Measurements from ENCODE around the gene LAIR2. TPM values are rescaled to one million over a fixed set of nuclear protein-coding genes. Genes with fewer than 3 reads are reported as not detected.
"Not testable (repeated sequence)": the region's sequence is repeated elsewhere in the genome, so short reads cannot be mapped to it uniquely, and the experiment has no call there.

Gene LAIR2
- total RNA-seq, 2 donors from 2014 or later = not detected

GRCh38 chr19:54493967-54494585 lies 8.6 kb upstream of the LAIR2 start:
- no peak overlapping the region for H3K4me3 ChIP-seq
- H3K4me1 ChIP-seq = no peaks in the 10 kb centered on the region
- H3K36me3 ChIP-seq = no peaks in the 10 kb centered on the region
- no peak for DNase-seq (ENCODE audit: low spot score)
- H3K27ac ChIP-seq = no peak overlapping the region
- TF ChIP-seq CTCF (IDR thresholded peaks at IDR 0.05) = no peak
- no peaks in the 10 kb centered on the region for H3K27me3 ChIP-seq
- H3K9me3 ChIP-seq = no peaks in the 10 kb centered on the region

GRCh38 chr19:54495284-54495683 lies 7.3 kb upstream of the LAIR2 start:
- not testable (repeated sequence) for H3K27ac ChIP-seq; H3K36me3 ChIP-seq; H3K27me3 ChIP-seq; H3K9me3 ChIP-seq; H3K4me3 ChIP-seq; DNase-seq (ENCODE audit: low spot score); H3K4me1 ChIP-seq

GRCh38 chr19:54497747-54498450 lies 4.7 kb upstream of the LAIR2 start:
- not testable (repeated sequence) for H3K4me3 ChIP-seq; H3K36me3 ChIP-seq; DNase-seq (ENCODE audit: low spot score); H3K27ac ChIP-seq; H3K9me3 ChIP-seq; H3K4me1 ChIP-seq; H3K27me3 ChIP-seq

DNA sequence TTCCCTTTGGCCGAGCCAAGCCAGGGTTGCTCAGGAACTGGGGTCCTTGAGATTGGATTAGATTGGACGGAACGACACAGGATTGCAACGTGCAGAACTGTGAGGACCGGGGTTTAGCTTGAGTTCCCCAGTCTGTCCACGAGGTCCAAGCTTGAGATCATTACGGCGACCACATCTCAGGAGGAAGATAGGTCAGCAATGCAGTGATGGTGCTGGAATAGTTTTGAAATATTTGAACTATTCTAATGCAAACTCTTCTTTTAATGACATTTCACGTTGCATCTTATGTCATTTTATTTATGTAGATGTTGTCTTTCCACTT lies 4.2 kb upstream of the LAIR2 start:
- not testable (repeated sequence) for H3K4me1 ChIP-seq; H3K27me3 ChIP-seq; H3K9me3 ChIP-seq; DNase-seq (ENCODE audit: low spot score); H3K27ac ChIP-seq; H3K4me3 ChIP-seq; H3K36me3 ChIP-seq

DNA sequence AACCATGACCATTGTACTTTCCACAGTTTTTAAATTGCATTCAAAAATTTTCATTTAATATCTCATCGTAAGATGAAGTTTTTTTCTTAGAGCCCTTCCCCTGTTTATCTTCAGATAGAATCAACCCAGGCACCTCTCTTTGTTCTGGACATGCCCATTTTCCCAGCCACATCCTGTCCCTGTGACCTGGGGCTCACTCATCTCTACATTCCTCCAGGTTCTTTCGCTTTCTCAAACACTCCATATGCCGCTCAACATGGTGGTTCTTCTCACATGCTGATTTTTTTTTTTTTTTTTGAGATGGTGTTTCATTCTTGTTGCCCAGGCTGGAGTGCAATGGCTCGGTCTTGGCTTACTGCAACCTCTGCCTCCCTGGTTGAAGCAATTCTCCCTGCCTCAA lies 2.9 kb downstream of the LAIR2 start:
- H3K27me3 ChIP-seq; H3K9me3 ChIP-seq; H3K36me3 ChIP-seq; H3K27ac ChIP-seq; DNase-seq (ENCODE audit: low spot score); H3K4me1 ChIP-seq; H3K4me3 ChIP-seq: not testable (repeated sequence)

GRCh38 chr19:54506079-54506478 lies 3.4 kb downstream of the LAIR2 start:
- no peak for DNase-seq (ENCODE audit: low spot score)
- no peak for TF ChIP-seq CTCF (IDR thresholded peaks at IDR 0.05)
- no peak overlapping the region for H3K4me3 ChIP-seq
- H3K27me3 ChIP-seq = no peaks in the 10 kb centered on the region
- H3K4me1 ChIP-seq = no peaks in the 10 kb centered on the region
- no peak overlapping the region for H3K27ac ChIP-seq
- no peaks in the 10 kb centered on the region for H3K9me3 ChIP-seq
- H3K36me3 ChIP-seq = no peaks in the 10 kb centered on the region

- not testable (repeated sequence) for H3K27ac ChIP-seq; H3K9me3 ChIP-seq; H3K36me3 ChIP-seq; H3K4me3 ChIP-seq; H3K27me3 ChIP-seq; DNase-seq (ENCODE audit: low spot score); H3K4me1 ChIP-seq
Observed at GRCh38 chr19:54507038-54507717, 4.5 kb downstream of the LAIR2 start.

GRCh38 chr19:54507824-54508223 lies 5.2 kb downstream of the LAIR2 start:
- H3K4me3 ChIP-seq = no peak overlapping the region
- DNase-seq (ENCODE audit: low spot score) = no peak

GRCh38 chr19:54508487-54508886 lies 5.9 kb downstream of the LAIR2 start:
- DNase-seq (ENCODE audit: low spot score); H3K27ac ChIP-seq; H3K4me3 ChIP-seq; H3K4me1 ChIP-seq; H3K27me3 ChIP-seq; H3K36me3 ChIP-seq; H3K9me3 ChIP-seq: not testable (repeated sequence)

More at GRCh38 chr19:54507824-54508223, 5.2 kb downstream of the LAIR2 start:
- TF ChIP-seq CTCF (IDR thresholded peaks at IDR 0.05) = no peak
- Histone ChIP-seq H3K27ac (no peak overlapping the region), H3K36me3 (no peaks in the 10 kb centered on the region), H3K27me3 (no peaks in the 10 kb centered on the region), H3K9me3 (no peaks in the 10 kb centered on the region), H3K4me1 (no peaks in the 10 kb centered on the region)

GRCh38 chr19:54509200-54509940 lies 6.7 kb downstream of the LAIR2 start:
- not testable (repeated sequence) for H3K9me3 ChIP-seq; DNase-seq (ENCODE audit: low spot score); H3K4me3 ChIP-seq; H3K27me3 ChIP-seq; H3K36me3 ChIP-seq; H3K4me1 ChIP-seq; H3K27ac ChIP-seq
